GM18517 (cell line): ENCODE results near the gene DNAAF6.
"Not testable (repeated sequence)": the region's sequence is repeated elsewhere in the genome, so short reads cannot be mapped to it uniquely, and the experiment has no call there.

Experiments used
- ATAC-seq: cut with Tn5 transposase; IDR thresholded peaks from one replicate; pipeline ENCODE4 v1.9.1; 2021; ENCODE audit warnings: mild to moderate bottlenecking, moderate library complexity; ENCODE audit not compliant: unreplicated experiment

DNAAF6 gene

DNA sequence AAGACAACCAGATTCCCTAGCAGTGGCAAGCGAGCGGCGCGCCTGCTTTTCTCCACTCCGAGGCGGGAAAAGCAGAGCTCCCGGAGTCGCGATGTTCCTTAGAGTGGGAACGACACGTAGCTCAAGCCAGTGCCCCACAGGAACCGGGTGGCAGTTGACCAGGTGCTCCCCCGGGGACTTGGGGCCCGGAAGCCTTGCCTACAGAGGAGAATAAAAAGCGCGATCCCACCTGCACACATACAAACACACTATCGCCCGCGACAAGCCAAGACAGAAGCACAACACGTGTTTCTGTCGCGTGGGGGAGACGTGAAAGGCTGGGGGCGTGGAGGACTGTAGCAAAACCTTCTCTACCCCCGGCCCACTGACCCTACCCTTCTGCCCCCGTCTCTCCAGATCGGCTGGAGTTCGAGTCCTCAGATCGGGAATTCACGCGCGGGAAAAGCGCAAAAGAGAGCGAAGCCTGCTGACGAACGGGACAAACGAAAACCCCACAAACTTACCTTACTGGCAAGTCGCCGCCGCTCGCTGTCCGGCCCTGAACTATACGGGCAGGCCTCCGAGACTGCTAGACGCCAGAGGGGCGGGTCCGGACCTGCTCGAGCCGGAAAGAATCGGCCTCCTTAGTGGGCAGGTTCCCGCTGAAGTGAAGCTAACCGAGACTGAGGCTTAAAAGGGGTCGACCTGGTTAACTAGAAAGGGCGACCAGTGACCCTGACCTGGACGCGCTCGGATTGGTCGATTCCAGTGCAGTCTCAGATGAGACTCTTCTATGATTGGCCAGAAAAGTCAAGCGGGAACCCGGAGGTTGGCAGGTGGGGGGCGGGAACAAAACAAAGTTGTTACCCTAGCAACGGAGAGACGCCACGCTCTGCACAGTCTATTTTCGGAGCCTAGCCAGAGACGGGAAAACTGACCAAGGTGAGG lies at the start of gene DNAAF6, which contains the start of gene NUP62CL:
Gene DNAAF6 (plus strand): TSS at position 842 of the 927 bp plus-strand sequence. CDS start 6,265 bp downstream, outside the sequence.
Gene NUP62CL (minus strand): TSS at position 664 of the 927 bp plus-strand sequence. CDS start 31,287 bp downstream, outside the sequence.
- ATAC-seq, result peak; percentile 92

DNA sequence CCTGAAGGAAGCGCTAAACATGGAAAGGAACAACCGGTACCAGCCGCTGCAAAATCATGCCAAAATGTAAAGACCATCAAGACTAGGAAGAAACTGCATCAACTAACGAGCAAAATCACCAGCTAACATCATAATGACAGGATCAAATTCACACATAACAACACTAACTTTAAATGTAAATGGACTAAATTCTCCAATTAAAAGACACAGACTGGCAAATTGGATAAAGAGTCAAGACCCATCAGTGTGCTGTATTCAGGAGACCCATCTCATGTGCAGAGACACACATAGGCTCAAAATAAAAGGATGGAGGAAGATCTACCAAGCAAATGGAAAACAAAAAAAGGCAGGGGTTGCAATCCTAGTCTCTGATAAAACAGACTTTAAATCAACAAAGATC lies 48.8 kb upstream of the DNAAF6 start:
- ATAC-seq, result not testable (repeated sequence)

DNA sequence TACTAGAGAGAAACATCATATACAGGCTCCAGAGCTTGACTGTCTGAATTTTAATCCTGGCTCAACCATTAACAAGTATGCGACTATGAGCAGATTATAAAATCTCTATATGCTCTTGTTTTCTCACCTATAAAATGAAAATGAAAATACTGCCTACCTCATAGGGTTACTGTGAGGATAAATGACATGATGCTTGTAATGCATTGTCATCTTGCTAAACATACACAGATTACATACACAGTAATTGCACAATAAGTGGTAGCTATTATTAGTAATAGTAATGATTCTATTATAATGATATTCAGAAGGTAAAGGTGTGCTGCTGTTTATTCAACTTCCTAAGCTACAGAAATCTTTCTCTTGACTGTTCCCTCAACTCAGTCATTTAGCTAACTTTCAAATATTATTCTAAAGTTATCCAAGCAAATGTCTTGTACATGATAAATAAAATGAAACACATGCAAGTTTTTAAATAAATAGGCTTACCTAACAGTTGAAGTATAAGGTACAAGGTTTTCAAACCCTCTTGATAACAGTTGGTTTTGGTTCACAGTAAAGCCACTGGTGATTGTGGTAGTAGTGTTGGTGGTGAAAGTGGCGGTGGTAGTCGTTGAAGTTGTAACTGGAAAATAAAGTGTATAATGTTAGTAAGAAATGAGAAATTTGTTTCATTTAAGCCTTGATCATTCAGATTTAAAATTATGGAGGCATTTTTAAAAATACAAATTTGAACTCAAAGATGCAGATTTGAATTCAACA lies 39.1 kb upstream of the DNAAF6 start:
- ATAC-seq, result no peak

DNA sequence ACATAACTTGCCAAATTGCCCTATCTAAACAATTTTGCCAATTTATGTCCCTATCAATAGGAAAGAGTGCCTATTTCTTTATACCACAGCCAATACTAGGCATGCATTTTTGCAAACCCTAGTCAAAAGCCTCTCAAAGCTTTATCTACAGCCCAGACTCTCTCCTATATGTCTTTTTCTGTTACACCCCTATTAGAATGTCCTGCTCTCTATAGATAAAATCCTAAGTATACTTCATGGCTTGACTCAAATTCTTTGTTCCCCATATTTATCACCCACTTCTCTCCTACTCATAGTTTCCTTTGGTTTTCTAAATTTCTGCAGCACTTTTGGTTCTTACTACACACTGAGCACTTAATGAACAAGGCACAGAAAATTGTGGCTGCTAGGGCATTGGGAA lies 38.2 kb upstream of the DNAAF6 start:
- no peak for ATAC-seq

DNA sequence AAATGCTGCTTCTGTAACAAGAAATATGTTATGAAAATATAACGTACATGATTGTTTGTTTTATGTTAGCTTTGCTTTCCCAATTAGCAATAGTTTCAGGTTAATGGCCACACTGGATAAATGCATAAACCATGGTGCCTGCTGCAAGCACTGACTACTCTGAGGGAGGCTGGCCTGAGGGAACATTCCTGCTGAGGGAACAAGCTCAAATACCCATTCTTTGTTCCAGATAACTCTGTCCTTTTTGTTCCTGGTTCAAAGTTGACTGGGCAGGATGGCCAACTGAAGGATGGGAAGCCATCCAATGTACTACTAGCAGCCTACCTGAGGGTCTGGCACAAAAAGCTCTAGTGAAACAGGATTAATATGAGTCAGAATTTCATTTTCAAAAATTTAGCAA lies 37.7 kb upstream of the DNAAF6 start:
- no peak for ATAC-seq

DNA sequence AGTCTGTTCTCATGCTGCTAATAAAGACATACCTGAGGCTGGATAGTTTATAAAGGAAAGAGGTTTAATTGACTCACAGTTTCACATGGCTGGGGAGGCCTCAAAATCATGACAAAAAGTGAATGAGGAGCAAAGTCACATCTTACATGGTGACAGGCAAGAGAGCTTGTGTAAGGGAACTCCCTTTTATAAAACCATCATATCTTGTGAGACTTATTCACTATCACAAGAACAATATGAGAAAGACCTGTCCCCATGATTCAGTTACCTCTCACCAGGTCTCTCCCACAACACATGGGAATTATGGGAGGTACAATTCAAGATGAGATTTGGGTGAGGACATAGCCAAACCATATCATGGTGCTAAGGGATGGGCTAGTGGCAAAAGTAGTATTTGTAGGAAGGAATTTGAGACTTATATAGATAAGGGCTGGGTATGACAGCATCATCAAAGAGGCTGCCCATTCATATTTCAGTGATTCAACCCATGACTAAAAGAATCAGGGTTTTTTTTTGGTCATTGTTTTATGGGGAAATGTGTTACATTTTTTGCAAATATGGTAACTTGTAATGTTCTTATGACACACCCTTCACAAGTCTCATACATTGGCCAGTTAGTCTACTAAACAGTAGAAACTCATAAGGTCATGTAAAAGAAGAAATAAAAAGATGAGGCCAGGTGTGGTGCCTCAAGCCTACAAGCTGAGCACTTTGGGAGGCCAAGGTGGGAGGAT lies 34.9 kb upstream of the DNAAF6 start:
- ATAC-seq, result no peak

DNA sequence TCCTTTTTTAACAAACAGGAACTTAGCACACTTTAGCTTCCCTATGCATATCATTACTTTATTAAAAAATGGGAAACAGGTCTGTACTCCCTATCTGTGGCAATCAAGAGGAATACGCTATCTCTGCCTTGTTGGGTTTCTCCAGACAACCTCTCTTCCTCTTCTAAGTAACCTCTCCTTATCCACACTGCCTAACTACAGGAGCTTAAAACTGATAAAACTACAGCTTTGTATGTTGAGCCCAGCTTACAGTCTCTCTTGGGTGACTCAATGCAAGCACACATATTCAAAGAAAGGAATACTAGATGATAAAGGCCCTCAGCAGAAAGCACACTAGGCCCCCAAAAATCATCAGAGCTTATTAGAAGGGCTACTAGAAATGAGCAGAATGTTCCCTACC lies 9.1 kb upstream of the DNAAF6 start:
- no peak for ATAC-seq

DNA sequence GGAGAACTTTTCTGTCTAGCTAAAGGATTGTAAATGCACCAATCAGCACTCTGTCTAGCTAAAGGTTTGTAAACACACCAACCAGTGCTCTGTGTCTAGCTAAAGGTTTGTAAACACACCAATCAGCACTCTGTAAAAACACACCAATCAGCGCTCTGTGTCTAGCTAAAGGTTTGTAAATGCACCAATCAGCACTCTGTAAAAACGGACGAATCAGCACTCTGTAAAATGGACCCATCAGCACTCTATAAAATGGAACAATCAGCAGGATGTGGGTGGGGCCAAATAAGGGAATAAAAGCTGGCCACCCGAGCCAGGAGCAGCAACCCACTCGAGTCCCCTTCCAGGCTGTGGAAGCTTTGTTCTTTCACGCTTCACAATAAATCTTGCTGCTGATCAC lies 8.3 kb upstream of the DNAAF6 start:
- ATAC-seq, result not testable (repeated sequence)

DNA sequence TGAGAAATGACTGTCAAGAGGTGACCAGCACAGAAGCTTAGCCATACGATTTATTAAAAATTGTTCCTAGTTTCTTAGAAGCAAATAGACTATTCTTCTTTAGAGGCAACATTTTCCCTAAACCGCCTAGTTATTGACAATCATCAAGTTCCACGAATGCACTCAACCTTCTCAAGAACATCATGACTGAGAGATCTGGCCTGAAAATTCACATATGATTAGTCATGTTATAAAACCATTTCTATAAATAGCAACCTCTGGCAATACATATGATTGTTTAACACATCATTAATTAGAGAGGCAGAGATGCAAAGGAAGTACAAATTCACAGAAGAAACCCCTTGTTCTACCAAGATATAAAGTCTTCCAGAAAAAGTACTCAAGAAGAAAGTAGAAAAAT lies 6.9 kb upstream of the DNAAF6 start:
- ATAC-seq, result no peak

DNA sequence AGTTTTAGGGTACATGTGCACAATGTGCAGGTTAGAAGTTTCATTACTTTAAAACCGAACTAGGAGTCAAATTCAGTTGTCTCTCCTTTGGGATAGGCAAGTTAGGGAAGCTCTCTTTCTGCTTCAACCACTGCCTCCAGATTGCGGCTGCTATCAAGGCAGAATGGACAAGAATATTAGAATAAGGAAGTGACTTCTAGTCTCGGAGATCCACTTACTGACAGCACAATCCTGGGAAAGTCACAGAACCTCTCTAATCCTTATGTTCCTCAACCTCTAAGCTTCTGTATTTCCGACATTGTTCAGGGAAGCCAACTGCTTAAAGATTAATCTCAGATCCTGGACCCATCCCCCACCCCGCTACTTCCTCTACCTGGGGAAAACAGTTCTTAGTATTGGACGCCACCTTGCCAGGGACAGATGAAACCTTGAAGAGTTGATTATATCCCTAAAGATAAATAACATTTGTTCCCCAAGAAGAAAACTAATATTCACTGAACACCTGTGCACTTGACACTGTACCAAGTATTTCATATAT lies 2.3 kb upstream of the DNAAF6 start:
- ATAC-seq, result no peak

DNA sequence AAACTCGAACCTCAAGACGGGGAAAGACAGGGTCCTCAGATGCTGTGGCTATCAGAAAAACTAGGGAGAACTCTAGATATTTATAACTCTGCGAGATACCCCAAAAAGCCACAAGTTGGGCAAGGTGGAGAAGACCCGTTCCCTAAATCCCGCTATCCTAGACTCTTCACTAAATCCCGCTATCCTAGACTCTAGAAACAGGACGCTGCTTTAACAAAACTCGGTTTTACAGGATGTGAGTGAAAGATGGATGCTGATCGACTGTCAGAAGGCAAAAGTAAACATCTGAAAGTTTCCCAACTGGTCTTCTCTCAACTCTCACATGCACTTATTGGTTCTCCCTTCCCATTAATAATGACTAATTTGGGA lies 270 bp downstream of the DNAAF6 start:
- no peak for ATAC-seq

DNA sequence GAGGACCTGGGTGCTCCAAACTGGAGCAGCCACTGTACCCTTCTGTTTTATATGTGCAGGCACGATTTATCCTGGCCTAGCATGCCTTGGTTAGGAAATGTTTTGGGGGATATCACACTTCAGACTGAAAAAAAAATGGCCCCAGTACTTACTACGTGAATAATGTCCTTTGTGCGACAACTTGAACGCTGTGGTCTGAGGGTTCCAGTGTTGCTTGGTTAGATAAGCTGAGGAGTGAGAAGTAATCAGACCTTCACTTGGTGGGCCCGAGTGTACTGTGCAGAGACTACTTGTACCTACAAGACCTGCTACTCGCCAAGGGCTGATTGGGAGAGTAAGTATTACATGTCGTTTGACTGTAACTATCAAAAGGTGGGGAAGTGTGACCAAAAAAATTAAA lies 678 bp downstream of the DNAAF6 start:
- no peak for ATAC-seq

DNA sequence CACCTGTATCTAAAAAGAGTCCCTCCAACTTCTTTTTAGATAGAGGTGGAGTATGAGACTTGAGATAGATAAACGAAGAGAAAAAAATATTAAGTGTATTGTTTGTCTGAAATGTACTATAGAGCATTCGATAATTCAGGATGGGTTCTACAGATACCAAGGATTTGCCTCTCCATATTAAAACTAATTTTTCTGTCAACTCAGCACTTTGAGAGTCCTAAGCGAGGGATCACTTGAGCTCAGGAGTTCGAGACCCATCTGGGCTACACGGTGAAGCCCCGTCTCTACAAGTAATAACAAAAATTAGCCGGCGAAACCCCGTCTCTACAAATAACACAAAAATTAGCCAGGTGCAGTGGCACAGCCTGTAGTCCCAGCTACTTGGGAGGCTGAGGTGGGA lies 1.5 kb downstream of the DNAAF6 start:
- no peak for ATAC-seq

DNA sequence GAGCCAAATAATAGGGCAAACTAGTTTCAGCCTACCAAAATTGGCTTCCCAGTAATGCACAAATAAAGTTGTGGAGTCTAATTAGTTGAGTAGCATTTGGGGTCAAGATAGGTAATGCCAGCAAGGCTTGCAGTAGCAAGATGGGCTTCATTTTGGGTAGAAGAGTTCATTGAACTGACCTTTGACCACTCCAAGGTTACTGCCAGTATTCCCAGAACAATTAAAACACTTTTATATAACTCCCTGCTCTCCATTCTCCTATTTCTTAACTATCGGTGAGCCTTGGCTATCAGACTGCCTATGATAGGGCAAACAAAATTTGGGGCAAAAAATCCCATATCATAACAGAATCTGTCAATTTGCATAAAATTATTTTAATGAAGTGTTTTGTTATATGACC lies 7.1 kb downstream of the DNAAF6 start:
- no peak for ATAC-seq

DNA sequence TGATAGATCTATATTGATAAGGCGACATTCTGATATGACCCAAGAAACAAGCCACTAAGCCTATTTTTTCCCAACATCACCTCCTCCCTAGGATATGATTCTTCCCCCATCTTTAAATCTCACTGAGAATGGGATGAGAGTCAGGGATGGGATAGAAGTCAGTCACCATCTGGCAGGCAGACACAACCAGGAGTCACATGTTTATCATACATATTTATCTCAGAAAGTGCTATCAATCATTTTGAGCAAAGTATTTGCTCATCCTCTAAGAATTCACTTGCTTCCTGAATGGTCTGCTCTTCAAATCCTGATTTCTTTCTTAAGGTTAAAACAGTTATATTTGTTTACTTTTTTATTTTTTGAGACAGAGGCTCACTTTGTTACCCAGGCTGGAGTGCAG lies 20.3 kb downstream of the DNAAF6 start:
- ATAC-seq, result no peak

DNA sequence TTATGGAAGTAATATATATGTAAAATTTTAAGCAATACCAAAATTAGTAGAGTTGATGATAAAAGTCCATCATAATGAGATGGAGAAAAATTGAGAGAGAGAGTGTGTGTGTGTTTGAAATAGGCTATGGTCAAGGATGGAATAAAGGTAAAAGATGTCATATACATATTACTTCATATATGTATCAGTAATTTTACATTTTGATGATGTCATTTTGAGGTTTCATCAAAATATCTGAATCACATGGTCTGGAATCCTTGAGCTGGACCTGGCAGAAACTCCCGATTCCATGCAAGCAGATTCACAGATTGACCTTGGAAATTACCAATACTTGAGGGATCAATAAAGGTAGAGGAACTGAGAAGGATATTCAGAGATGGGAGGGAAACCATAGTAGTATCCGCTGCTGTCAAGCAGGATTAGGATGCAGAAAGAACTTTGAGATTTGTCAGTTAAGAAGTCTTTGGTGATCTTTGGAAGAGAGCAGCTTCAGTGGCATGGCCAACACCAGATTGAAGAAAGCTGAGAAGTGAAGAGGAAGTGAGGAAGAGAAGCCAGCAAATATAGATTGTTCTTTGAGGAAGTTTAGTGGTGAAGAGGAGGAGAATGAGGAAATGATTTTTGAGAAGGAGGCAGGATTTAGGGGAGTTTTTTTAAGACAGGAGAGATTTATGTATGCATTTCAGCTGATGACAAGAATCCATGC lies 21.5 kb downstream of the DNAAF6 start:
- ATAC-seq, result no peak

DNA sequence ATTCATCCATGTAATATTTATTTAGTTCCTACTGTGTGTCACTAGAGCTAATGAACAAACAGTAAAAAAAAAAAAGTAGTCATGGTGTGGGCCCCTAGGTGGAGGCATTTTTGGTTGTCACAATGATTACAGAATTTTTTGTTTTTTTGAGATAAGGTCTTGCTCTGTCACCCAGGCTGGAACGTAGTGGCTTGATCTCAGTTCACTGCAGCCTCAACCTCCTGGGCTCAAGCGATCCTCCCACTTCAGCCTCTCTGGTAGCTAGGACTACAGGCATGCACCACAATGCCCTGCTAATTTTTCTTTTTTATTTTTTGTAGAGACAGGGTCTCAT lies 22.0 kb downstream of the DNAAF6 start:
- ATAC-seq, result no peak

DNA sequence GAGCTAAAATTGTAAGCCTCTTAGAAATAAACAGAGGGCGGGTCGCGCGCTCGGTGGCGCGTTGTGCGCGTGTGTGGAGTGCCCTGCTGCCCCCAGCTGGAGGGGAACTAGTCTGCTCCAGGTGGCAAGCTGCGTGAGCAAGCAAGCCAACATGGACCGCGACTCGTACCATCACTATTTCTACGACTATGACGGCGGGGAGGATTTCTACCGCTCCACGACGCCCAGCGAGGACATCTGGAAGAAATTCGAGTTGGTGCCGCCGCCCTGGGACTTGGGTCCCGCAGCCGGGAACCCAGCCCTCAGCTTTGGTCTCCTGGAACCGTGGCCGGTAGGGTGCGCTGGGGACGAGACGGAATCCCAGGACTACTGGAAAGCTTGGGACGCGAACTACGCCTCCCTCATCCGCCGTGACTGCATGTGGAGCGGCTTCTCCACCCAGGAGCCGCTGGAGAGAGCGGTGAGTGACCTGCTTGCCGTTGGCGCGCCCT lies 66.1 kb downstream of the DNAAF6 start:
- ATAC-seq, result no peak

DNA sequence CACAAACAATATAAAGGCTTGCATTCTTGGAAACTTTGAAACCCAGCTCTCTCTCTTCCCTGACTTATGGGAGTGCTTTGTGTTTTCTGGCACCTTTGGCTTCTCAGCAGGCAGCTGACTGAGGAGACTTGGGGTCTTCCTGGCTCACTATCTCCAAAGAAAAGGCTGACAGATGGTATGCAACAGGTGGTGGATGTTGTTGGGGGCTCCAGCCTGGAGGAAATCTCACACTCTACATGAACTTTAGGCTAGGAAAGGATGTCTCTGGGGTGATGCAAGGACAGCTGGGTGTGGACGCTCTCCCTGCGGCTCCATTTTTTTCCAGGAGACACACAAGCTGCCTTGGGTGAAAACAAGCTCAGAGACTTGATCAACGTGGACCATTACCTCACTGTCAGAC lies 67.4 kb downstream of the DNAAF6 start:
- no peak for ATAC-seq

DNA sequence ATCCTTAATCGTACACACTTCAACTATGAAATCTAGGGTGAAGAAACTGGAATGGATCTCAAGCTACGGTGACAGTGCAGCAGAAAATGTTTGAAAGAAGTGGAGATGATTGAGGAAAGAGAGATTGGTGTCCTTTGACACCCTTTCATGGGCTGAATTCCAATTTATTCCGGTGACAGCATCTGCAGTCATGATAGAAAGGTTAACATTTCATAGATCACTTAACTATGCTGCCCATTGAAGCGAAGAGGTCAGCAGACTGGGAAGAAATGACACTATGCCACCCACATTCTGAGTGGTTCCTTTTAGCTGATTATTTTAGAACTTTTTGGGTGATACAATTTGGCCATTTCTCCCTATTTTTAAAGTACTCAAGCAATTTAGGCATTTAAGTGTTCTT lies 82.3 kb downstream of the DNAAF6 start:
- no peak for ATAC-seq
